IPS DF 6.9 (cell line): ENCODE measurements around the gene CYTL1.

Experiments used
- DNase-seq: peaks from one replicate; pipeline ENCODE4 v3.0.0-alpha.2; 2013; ENCODE audit warnings: low read depth, low spot score
- H3K27ac ChIP-seq: one replicate; pipeline ENCODE4 v1.5.1; 2013; ENCODE audit warnings: low read length, control low read depth
- H3K27me3 ChIP-seq: 2 replicates; pipeline ENCODE4 v1.6.1; 2013; ENCODE audit warnings: mild to moderate bottlenecking, low read length; ENCODE audit not compliant: control insufficient read depth, insufficient read depth
- H3K36me3 ChIP-seq: 2 replicates; pipeline ENCODE4 v1.6.1; 2013; ENCODE audit warnings: low read length; ENCODE audit not compliant: control insufficient read depth, insufficient read depth
- H3K4me1 ChIP-seq: 2 replicates; pipeline ENCODE4 v1.6.1; 2013; ENCODE audit warnings: low read length; ENCODE audit not compliant: control insufficient read depth, insufficient read depth
- H3K4me3 ChIP-seq: 2 replicates; pipeline ENCODE4 v1.5.1; 2013; ENCODE audit warnings: mild to moderate bottlenecking, low read length
- H3K9me3 ChIP-seq: 2 replicates; pipeline ENCODE4 v1.6.1; 2013; ENCODE audit warnings: low read length, inconsistent platforms; ENCODE audit not compliant: control insufficient read depth, insufficient read depth
- WGBS: extraction: QIAGEN DNeasy Blood & Tissue Kit; methylation state at CpG from one replicate; pipeline ENCODE4 v1.1.7; 2013; ENCODE audit warnings: mixed read lengths, missing lambda C conversion rate; ENCODE audit not compliant: insufficient read length, insufficient coverage; 5-methylcytosine and 5-hydroxymethylcytosine counted together

CYTL1 gene

DNA sequence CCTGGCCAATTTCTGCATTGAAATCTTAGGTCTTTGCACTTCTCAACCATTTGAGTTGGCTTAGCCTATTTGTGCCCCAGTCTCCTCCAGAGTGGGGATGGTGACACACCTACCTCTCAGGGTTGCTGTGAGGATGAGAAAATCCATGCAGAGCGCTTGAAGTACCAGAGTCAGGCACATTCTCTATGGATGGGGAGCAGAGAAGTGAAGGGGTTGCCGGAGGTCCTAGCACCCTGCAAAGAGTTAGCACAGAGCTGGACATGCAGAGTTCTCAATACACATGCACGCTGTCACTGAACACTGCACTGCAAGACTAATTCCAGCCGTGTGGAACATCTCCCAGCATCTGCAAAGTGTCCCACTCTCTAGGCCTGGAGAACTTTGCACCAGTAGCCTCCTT lies 29.5 kb upstream of the CYTL1 start:
- no peak overlapping the region for H3K4me3 ChIP-seq
- no peaks in the 10 kb centered on the region for H3K9me3 ChIP-seq
- H3K27ac ChIP-seq, result no peak overlapping the region
- H3K27me3 ChIP-seq, result peaks cover 17% of the 10 kb centered on the region
- H3K4me1 ChIP-seq, result no peaks in the 10 kb centered on the region
- no peaks in the 10 kb centered on the region for H3K36me3 ChIP-seq
- WGBS, result no CpG with 5 or more reads among the region's 4 CpGs
- no peak for DNase-seq

DNA sequence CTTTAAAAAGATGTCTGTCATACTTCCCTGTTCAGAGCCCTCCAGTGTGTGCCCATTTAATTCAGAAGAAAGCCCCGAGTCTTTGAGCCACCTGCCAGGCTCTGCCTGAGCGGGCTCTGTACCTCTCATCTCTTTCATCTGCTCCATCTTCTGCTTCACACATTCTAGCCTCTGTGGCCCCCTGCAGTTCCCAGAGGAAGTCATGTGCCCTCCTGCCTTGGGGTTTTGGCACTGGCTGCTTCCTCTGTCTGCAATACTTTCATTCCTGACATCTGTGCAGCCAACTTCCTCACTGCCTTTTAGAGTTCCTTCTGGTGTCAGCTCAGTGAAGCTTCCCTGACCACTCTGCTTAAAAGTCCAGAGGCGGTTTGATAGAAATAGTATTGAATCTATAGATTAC lies 25.8 kb upstream of the CYTL1 start:
- Histone ChIP-seq H3K27ac (no peak overlapping the region), H3K4me1 (no peaks in the 10 kb centered on the region), H3K36me3 (no peaks in the 10 kb centered on the region), H3K4me3 (no peak overlapping the region), H3K27me3 (no peaks in the 10 kb centered on the region), H3K9me3 (no peaks in the 10 kb centered on the region)
- WGBS, result no CpG with 5 or more reads among the region's 3 CpGs
- no peak for DNase-seq

DNA sequence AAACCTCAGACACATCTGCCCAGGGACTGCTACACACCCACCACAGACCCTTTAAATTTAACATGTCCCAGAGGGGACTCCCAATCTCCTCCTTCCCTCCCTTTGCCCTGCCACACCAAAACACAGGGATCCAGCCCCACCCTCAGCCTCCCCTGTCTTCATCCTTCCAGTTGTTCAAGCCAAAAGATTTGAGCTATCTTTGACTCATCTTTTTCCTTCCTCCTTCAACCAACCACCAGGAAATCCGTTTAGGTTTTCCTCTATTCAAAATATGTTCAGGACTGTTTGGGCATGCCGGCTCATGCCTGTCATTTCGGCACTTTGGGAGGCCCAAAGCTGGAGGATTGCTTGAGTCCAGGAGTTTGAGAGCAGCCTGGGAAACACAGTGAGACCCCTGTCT lies 25.1 kb upstream of the CYTL1 start:
- H3K4me3 ChIP-seq, result no peak overlapping the region
- H3K27me3 ChIP-seq, result no peaks in the 10 kb centered on the region
- H3K9me3 ChIP-seq, result no peaks in the 10 kb centered on the region
- H3K36me3 ChIP-seq, result no peaks in the 10 kb centered on the region
- H3K4me1 ChIP-seq, result no peaks in the 10 kb centered on the region
- no CpG with 5 or more reads among the region's 3 CpGs for WGBS
- DNase-seq, result no peak
- H3K27ac ChIP-seq, result no peak overlapping the region

DNA sequence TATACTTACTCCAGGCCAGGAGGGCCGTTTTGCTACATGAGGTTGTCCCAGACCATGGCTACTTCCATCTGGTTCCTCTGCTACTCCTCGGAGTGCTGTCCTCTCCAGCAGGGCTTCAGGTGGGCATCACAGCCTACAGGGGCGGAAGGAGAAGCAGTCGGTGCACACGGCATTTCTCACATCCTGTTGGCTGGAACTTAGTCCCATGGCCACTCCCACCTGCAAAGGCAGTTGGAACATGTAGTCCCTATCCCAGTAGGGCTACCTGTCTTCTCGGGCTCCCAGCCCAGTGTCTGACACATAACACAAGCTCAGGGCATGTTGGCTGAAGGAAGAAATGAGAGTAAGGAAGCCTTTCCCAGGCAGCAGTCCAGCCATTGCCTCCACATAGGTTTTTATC lies 24.3 kb upstream of the CYTL1 start:
- Histone ChIP-seq H3K9me3 (no peaks in the 10 kb centered on the region), H3K4me3 (no peak overlapping the region), H3K4me1 (no peaks in the 10 kb centered on the region), H3K27me3 (no peaks in the 10 kb centered on the region), H3K36me3 (no peaks in the 10 kb centered on the region), H3K27ac (no peak overlapping the region)
- DNase-seq, result no peak
- no CpG with 5 or more reads among the region's 6 CpGs for WGBS

DNA sequence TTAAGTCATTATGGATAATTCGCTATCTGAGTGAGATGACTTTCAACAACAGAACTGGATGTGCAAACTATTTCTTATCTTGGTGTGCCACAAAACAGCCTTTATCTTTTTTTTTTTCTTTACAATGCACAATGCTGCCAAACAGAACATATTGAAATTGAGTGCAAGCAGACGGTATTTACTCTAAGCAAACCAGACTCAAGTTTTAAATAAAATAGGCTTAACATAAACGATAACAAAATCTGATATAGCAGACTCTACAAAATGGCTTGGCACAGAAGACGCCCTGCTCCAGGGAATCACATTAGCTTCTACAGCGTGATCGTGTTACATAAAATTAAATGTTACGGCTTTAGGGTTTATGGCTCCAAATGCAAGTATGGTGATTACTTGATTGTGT lies 22.4 kb upstream of the CYTL1 start:
- H3K9me3 ChIP-seq, result no peaks in the 10 kb centered on the region
- no peaks in the 10 kb centered on the region for H3K4me1 ChIP-seq
- H3K4me3 ChIP-seq, result no peak overlapping the region
- H3K36me3 ChIP-seq, result no peaks in the 10 kb centered on the region
- no CpG with 5 or more reads among the region's 7 CpGs for WGBS
- no peaks in the 10 kb centered on the region for H3K27me3 ChIP-seq
- DNase-seq, result no peak
- no peak overlapping the region for H3K27ac ChIP-seq

DNA sequence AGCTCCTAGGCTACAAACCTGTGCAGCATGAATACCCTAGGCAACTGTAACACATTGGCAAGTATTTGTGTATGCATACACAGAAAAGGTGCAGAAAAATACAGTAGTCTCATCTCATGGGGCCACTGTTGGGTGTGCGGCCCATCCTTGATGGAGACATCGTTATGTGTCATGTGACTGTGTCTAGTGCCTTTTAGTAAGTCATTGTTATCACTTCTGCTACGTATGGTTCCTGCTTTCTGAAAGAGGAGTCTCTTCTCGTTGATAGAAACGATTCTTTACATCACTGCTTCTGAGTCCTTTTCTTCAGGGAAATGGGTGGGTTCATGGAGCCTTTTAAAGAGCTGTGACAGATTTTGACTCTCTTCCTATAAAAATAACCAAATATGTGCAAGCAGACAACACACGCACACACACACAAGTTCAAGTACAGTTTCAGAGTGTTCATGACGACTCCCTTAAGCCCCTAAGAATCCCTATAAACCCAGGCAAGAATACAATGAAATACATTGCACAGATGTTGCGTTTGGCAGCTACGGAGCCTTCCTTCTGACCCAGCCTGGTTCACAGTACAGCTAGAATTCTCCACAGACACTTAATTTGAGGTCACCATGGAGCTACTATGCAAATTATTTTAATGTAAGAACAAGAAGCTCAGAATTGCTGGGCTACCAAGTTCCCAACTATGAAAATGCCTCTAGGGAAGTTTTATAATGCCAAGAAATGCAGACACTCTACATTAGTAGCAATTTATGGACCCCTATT lies 21.8 kb upstream of the CYTL1 start:
- Histone ChIP-seq H3K27me3 (no peaks in the 10 kb centered on the region), H3K9me3 (no peaks in the 10 kb centered on the region), H3K4me3 (no peak overlapping the region), H3K27ac (no peak overlapping the region), H3K4me1 (no peaks in the 10 kb centered on the region), H3K36me3 (no peaks in the 10 kb centered on the region)
- no CpG with 5 or more reads among the region's 9 CpGs for WGBS
- DNase-seq, result no peak

DNA sequence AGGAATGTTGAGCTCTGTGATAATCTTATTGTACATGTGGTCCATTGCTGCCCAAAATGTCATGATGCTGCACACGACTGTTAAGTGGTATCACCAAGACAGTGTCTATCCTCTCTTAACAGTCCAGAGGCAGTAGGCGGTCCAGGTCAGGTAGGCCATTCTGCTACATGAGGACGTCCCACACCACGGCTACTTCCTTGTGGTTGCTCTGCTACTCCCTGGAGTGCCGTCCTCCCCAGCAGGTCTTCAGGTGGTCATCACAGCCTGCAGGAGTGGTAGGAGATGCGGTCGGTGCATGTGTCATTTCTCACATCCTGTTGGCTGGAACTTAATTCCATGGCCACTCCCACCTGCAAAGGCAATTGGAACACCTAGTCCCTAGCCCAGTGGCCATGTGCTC lies 20.5 kb upstream of the CYTL1 start:
- Histone ChIP-seq H3K36me3 (no peaks in the 10 kb centered on the region), H3K27me3 (no peaks in the 10 kb centered on the region), H3K9me3 (no peaks in the 10 kb centered on the region), H3K4me3 (no peak overlapping the region), H3K27ac (no peak overlapping the region), H3K4me1 (no peaks in the 10 kb centered on the region)
- DNase-seq, result no peak
- no CpG with 5 or more reads among the region's 7 CpGs for WGBS

DNA sequence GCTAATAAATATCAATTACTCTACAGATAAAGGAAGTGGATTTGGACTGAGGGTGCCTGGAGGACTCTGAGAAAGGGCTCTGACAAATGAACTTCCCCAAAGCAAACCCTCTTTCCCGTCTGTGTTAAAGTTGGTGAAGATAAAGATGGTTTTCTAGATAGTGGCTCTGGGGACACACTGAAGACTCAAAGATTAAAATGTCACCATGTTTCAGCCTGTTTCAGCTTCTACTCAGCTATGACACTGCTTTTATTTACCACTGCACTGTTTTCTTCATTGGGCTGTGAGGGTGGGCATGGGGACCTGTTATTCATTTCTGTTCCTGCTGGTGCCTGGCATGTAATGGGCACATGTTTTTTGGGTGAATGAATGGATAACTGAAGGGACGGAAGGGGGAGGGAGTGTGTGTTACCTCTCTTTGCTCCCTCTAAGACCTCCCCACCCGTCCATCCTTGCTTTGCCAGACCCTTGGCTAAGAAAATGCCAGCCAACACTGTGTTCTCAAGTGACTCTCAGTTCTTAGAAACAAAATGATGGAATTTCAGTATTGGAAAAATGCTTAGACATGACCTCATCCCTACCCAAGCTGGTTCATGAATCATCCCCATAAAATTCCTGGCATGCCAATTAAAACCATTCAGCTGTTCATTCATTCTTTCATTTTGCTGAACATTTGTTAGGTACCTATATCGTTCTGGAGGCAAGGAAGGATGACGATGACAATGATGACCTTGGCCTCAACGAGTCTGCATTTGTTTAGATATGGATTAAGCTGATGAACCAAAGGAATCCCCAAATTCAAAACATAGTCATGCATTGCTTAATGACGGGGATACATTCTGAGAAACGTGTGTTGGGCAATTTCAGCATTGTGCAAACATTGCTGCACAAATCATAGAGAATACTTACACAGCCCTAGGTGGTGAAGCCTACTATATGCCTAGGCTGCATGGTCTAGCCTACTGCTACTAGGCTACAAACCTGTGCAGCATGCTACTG lies 18.6 kb upstream of the CYTL1 start:
- no peak for DNase-seq
- WGBS, result no CpG with 5 or more reads among the region's 8 CpGs
- no peaks in the 10 kb centered on the region for H3K4me1 ChIP-seq
- no peaks in the 10 kb centered on the region for H3K9me3 ChIP-seq
- H3K4me3 ChIP-seq, result no peak overlapping the region
- no peaks in the 10 kb centered on the region for H3K27me3 ChIP-seq
- H3K27ac ChIP-seq, result no peak overlapping the region
- no peaks in the 10 kb centered on the region for H3K36me3 ChIP-seq

DNA sequence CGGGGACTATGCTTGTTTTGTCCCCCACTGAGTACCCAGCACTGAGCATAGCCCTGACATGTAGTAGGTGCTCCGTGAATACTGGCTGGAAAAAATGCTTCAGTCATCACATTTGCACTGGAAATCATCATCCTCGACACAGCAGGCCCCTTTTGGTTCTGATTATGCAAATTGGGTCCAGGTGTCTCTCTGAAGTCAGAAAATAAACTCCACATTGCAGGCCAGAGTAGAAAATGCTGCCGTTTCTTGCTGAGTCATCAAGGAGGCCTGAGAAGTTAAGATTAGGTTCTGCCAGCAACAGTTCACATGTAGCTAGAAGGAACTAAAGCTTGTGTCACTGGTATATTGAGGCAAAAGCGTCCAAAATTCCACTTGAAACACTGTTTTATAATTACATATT lies 17.0 kb upstream of the CYTL1 start:
- H3K4me3 ChIP-seq, result no peak overlapping the region
- no peak overlapping the region for H3K27ac ChIP-seq
- H3K4me1 ChIP-seq, result no peaks in the 10 kb centered on the region
- DNase-seq, result no peak
- no peaks in the 10 kb centered on the region for H3K9me3 ChIP-seq
- WGBS, result no CpG with 5 or more reads among the region's 5 CpGs
- H3K36me3 ChIP-seq, result no peaks in the 10 kb centered on the region
- no peaks in the 10 kb centered on the region for H3K27me3 ChIP-seq

DNA sequence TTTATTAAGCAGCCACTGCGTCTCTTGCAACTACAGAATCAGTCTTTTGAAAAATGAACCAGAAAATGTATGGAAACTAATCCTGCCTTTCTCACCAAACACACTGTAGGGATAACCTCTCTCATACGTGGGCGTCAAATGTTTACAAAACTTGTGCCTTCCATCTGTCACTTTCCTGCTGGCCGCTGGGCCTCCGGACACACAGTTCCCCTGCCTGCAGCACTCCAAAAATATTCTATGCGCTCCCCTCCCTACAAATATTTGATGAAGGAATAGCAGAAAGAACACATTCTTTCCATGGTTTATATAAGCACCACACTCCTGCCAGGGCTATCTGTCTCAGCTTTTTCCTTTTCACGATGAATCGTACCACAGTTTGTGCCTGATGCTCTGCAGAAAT lies 14.9 kb upstream of the CYTL1 start:
- Histone ChIP-seq H3K27ac (no peak overlapping the region), H3K4me1 (no peaks in the 10 kb centered on the region), H3K4me3 (no peak overlapping the region), H3K27me3 (no peaks in the 10 kb centered on the region), H3K9me3 (no peaks in the 10 kb centered on the region), H3K36me3 (no peaks in the 10 kb centered on the region)
- DNase-seq, result no peak
- WGBS, result no CpG with 5 or more reads among the region's 8 CpGs
